Hematopoietic multipotent progenitor cell treated with erythropoietin and hydrocortisone succinate and interleukin-3 and kit ligand, for 8 days (in vitro differentiated cells): ENCODE measurements around the gene NTF3.
A peak's percentile ranks its signal among the peaks of the same experiment; 100 is the strongest.

Source experiments
- DNase-seq: peaks from one replicate; pipeline ENCODE4 v3.0.0-alpha.2; 2015

Gene NTF3

GRCh38 chr12:5459051-5459782 is 27.3 kb downstream of the NTF3 start:
- DNase-seq = peak; percentile 33

- DNase-seq = no peak
Measured at GRCh38 chr12:5460817-5461216, 28.9 kb downstream of the NTF3 start.

DNA sequence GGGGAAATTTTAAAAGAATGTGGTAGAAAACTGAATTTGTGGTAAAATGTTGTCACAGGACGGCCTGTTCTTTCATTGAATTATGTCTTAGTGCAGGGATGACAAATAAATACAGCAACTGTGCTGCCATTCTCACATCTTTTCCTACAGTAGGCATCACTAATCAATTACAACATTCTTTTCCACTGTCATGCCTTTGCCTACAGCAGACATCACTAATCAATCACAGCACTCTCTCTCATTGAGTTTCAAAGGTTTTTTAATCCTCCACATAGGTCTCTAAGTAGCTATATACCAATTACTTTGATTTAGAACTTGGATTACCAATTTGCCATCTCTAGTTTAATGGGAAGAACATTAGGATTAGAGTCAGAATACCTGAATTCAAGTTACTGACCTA is 30.1 kb downstream of the NTF3 start:
- DNase-seq = no peak

GRCh38 chr12:5464096-5464495 is 32.2 kb downstream of the NTF3 start:
- DNase-seq = no peak

DNA sequence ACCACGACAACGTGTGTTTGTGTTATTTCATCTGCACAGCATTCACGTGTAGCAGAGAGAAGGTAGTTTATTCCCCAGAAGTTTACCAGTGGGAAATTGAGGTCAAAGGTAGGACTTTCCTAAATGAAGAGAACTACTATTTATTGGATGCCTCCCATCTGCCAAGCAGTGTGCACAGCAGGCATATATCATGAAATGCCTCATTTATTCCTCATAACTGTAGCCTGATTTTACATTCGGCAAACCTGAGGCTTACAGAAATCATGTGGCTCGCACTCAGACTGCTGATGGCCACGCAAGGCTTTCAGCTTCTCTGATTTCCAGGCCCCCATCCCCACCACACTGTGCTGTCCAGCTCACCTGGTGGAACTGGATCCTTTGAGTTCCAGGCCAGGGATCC is 33.5 kb downstream of the NTF3 start:
- DNase-seq = no peak

DNA sequence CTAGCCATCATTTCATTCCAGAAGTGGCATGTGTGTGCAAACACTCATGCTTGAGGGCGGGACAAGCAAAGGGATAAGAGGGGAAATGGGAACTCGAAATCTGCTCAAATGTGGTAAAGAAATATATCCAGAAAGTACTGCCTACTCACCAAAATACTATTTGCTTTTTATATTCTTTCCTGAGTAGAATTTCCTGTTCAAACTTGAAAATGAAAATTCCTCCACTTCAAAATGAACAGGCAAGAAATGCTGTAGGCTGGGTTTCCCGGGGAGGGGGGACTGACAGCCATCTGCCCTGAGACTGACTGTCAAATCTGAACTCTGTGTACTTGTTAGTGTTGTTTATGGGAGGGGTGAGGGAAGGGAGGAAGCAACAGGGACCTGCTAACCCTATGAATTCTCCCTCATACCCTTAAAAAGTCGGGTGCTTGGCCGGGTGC is 34.6 kb downstream of the NTF3 start:
- no peak for DNase-seq

- DNase-seq = no peak
Measured at GRCh38 chr12:5467931-5468330, 36.0 kb downstream of the NTF3 start.

DNA sequence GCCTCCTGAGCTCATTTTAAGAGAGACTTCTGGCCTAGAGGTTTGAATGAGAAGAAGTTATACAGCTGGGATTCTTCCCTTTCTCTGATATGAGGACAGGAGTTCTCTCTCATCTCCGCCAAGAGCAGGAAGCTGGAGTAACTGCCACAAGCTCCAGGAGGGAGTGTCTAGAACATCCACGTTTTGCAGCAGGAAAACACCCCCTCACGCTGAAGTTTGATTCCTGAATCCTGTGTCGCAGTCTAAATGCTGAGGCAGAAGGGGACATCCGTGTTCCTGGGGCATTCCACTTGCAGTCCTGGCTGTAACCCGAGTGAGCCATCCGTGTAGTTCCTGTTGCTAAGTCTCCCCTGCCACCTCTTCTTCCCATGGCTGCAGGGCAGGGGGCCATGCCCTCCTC is 38.3 kb downstream of the NTF3 start:
- DNase-seq = no peak

DNA sequence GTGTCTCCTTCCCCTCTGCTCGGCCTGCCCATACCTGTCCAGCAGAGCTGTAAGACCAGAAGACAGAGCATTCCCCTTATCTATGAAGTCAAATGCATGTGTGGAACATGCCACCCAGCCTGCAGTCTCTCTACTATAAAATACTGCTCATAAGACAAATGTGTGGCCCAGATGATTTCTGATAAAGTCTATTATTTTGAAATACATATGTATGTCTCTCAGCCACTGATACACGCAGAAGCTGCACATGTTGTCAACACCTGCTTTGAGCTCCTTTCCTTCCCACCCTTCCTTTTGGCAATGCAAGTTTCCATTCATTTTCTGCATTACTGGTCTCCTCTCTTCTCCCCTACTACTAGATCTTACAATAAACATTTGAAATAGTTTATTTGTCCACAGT is 38.8 kb downstream of the NTF3 start:
- DNase-seq = no peak

DNA sequence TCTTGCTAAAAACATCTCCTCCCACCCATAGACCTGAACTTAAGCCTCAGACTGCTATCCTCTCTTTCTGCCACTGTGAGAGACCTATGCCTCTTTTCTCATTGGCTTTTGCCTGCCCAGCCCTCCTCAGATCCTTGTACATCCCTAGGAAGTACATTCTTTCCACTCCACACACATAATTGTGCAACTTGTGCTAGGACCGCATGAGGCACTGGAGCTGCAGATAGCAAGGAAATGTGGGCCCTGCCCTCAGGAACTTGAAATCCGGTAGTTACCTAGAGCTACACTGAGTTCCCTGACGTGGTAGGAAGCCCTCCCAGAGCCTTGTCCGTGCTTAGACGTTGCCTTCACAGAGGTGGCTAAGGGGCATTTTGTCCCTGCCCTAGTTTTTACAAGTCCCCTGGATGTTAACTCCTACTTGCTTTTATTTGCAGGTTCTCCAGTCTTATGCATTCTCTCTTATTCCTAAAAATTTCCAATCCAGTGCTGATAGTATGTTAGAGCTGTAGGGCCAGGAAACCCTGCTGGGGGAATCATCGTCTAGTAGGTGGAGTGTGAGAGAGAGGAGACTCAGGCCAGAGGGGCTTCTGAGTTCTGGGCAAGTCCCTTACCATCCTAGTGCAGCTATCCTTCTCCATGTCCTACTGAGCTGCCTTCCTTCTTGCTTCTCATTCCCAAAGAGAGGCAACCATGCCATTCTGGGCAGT is 41.3 kb downstream of the NTF3 start:
- DNase-seq = no peak

DNA sequence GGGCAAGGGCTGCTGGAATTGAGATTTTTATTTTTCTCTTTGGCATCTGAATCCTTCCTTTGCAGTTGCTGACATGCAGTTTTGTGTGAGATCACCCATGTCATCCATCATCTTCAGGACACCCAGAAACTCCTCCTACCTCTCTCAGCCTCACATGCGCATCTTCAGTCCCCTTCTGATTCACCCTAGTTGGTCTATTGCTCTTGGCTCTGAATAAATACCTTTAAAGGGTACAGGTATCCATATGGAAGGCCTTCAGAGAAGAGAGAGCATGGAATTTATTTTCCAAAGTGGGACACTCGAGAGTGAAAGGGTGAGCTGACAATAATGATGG is 41.8 kb downstream of the NTF3 start:
- DNase-seq = no peak

GRCh38 chr12:5476356-5476755 is 44.4 kb downstream of the NTF3 start:
- no peak for DNase-seq

- DNase-seq = no peak
Measured at GRCh38 chr12:5478081-5478706, 46.3 kb downstream of the NTF3 start.

DNA sequence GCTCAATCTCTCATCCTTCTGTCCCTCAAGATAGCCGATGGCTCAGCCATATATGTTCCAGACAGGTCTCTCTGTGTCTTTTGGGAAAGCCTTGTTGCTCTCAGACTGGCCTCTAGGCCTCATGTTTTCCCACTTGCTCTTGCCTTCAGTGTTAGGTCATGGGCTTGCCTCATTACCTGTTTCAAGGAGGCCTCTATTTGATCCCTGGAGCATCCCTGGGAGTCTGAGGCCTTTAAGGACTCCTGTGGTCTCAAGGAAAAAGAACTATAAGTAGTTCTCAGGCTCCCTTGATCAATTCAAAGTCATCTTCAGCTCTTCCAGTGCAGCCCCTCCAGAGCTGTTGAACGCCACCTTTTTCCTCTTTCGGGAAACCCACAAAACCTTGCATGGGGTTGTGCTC is 47.9 kb downstream of the NTF3 start:
- DNase-seq = no peak

GRCh38 chr12:5480218-5480937 is 48.5 kb downstream of the NTF3 start:
- no peak for DNase-seq

- no peak for DNase-seq
Measured at GRCh38 chr12:5480938-5481303, 49.0 kb downstream of the NTF3 start.

- no peak for DNase-seq
Measured at GRCh38 chr12:5481645-5482044, 49.7 kb downstream of the NTF3 start.

DNA sequence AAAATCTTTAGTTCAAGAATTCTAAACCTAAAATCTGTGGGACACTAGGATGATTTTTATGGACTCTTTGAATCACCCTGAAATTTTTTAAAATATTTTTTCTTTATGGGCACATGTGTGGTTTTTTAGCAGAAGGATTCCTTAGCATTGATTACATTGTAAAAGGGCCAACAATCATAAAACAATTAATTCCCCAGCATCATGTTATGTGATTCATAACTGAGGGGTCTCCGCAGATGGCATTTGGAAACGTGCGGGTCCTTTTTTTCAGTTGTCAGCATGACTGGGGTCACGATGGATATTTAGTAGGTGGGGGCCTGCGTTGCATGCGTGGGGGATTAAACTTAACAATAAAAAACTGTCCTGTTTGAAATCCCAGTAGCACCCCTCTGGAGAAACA is 52.5 kb downstream of the NTF3 start:
- no peak for DNase-seq

- no peak for DNase-seq
Measured at GRCh38 chr12:5485454-5485853, 53.5 kb downstream of the NTF3 start.

DNA sequence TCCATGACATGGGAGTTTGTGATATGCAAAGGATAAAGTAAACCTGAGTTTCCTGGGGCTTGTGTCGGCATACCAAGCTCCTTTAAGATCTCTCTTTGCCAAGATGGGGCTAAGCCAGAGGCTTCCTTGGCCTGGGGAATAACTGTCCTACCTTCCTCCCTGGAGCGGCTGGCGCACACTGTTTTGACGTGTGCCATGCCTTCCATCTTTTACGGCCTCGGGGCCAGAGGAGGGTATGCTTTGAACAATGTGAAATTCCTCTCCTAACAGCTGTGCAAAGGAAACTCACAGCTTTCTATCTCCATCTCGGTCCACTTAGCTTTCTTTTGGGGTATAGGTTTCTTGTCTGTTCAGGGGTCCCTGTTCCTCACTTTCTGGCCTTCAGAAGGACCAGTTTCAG is 55.2 kb downstream of the NTF3 start:
- no peak for DNase-seq

DNA sequence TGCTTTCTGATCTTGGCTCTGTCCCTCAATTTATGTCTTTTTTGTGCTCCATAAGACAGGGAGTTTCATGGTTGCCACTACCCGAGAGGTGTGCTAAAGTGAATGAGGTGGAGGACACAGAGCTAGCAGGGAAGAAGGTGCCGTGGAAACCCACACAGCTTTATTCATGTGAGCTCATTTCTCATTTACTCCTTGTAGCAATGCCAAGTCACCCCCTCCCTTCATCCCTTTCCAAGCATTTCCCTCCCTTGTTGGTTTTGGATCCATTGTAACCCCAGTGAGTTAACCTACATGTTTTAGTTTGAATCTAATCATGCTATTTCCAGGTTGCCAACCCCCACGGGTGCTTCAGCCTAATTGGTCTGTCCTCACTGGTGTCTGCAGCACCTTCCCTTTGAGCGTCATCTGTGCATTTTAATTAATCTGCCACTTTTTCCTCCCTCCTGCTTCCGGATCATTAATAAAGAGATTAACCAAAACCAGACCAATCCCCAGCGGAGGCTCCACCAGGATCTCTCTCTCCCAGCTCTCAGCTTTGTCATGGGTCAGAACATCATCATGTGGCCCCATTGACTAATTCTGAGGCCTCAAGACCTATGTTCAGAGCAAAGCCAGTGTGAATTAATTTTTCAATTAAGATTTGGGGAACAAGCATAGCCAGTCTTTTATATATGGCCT is 56.2 kb downstream of the NTF3 start:
- no peak for DNase-seq

GRCh38 chr12:5488626-5488955 is 56.7 kb downstream of the NTF3 start:
- no peak for DNase-seq

- DNase-seq = no peak
Measured at GRCh38 chr12:5489017-5489416, 57.1 kb downstream of the NTF3 start.
